Right lobe of liver (tissue), 4 donors: Measurements from ENCODE around the gene NETO2.
"Not testable (repeated sequence)": the region's sequence is repeated elsewhere in the genome, so short reads cannot be mapped to it uniquely, and the experiment has no call there.

ENCODE experiments used
- CTCF ChIP-seq, 4 donors: fragments of 200-600 bp in 3 of 4; fragments of 450-650 bp in 1 of 4; IDR thresholded peaks; one replicate each; pipeline versions ENCODE4 v1.5.1 to v1.8.0; 2016 to 2022; ENCODE audit warnings: antibody characterized with exemption in 4 of 4, mild to moderate bottlenecking in 2 of 4
- POLR2A ChIP-seq: fragments of 450-650 bp; IDR thresholded peaks from one replicate; pipeline ENCODE4 v1.6.1; 2017; ENCODE audit warnings: antibody characterized with exemption, mild to moderate bottlenecking
- donor health status: DM: no; HTN: no; CAD: no.
- donor health status: DM: no; HTN: no; CAD: no.
- donor health status: DM: no; HTN: yes; CAD: no.

GRCh38 chr16:47152501-47152900 lies 8.8 kb upstream of the NETO2 start:
- TF ChIP-seq CTCF (IDR thresholded peaks at IDR 0.05); POLR2A: not testable (repeated sequence)
